Measurements from ENCODE around the gene MYL3.

GRCh38 chr3:46874430-46874829 is 11.2 kb upstream of the MYL3 start:
- no peak for TF ChIP-seq CTCF (IDR thresholded peaks at IDR 0.05)
- no peak for TF ChIP-seq POLR2A (IDR thresholded peaks at IDR 0.05)
